A549 (cell line): ENCODE data around the gene SLX9. TPM values are rescaled to one million over a fixed set of nuclear protein-coding genes. Genes with fewer than 3 reads are reported as not detected.

Source experiments
- ATAC-seq, 2 experiments: fragments of 200-7000 bp in 1 of 2; fragments of >200 bp in 1 of 2; cut with Nextera tagmentation in 1 of 2; cut with Tn5 transposase in 1 of 2; 3 replicates each; pipeline versions ENCODE4 v1.8.0 to v1.9.1; 2018 to 2020; ENCODE audit warnings: mild to moderate bottlenecking in 1 of 2, moderate library complexity in 1 of 2
- CTCF ChIA-PET: fragments of 300-600 bp; sonication (Branson Sonifier 250); formaldehyde crosslinking; extraction: SDS; loops from one replicate; lab custom pipeline; 2021; ENCODE audit warnings: antibody characterized with exemption, inconsistent platforms; lab: Yijun Ruan, JAX
- POLR2A ChIA-PET: fragments of 350-600 bp; formaldehyde crosslinking; extraction: SDS; loops from one replicate; lab custom pipeline; 2021; ENCODE audit warnings: antibody characterized with exemption, inconsistent platforms; lab: Yijun Ruan, JAX
- DNase-seq, 2 experiments: peaks; one replicate each; pipeline versions ENCODE4 v3.0.0 to v3.0.0-alpha.2; 2011 to 2016; ENCODE audit warnings: low read depth in 1 of 2, low spot score in 1 of 2
- FAIRE-seq: peaks from 2 replicates; lab custom pipeline; 2011; peaks lifted over from hg19 to GRCh38; lab: Jason Lieb, UNC
- H3K27ac ChIP-seq, 2 experiments: fragments of >200 bp; sonication (Bioruptor Twin); formaldehyde crosslinking; 3 replicates each; pipeline ENCODE4 v1.5.1; 2016 to 2017
- H3K4me1 ChIP-seq: fragments of >200 bp; sonication (Bioruptor Twin); formaldehyde crosslinking; 3 replicates; pipeline ENCODE4 v1.6.1; 2016
- H3K4me2 ChIP-seq: fragments of >200 bp; sonication (Bioruptor Twin); formaldehyde crosslinking; 3 replicates; pipeline ENCODE4 v1.6.1; 2016
- H3K4me3 ChIP-seq: fragments of >200 bp; sonication (Bioruptor Twin); formaldehyde crosslinking; 3 replicates; pipeline ENCODE4 v1.5.1; 2016
- H3K9me3 ChIP-seq: fragments of >200 bp; sonication (Bioruptor Twin); formaldehyde crosslinking; 3 replicates; pipeline ENCODE4 v1.6.1; 2016
- CBX8 ChIP-seq: fragments of 200-600 bp; sonication (generic); IDR thresholded peaks from 2 replicates; pipeline ENCODE4 v1.6.1; 2016
- CEBPB ChIP-seq, 2 experiments: fragments of >200 bp in 1 of 2; sonication (Bioruptor Twin) in 1 of 2; formaldehyde crosslinking in 1 of 2; IDR thresholded peaks; 2 replicates each; pipeline ENCODE4 v1.6.1; 2012 to 2016
- ELK1 ChIP-seq: fragments of 150-350 bp; IDR thresholded peaks from 2 replicates; pipeline ENCODE4 v1.6.1; 2014; ENCODE audit warnings: low read depth, mild to moderate bottlenecking, low read length
- EP300 ChIP-seq, 2 experiments: fragments of >200 bp; sonication (Bioruptor Twin); formaldehyde crosslinking; IDR thresholded peaks; 2 replicates in 1 of 2; 3 replicates in 1 of 2; pipeline ENCODE4 v1.6.1; 2016 to 2017
- FOSB ChIP-seq: fragments of 250-450 bp; sonication (Bioruptor Pico); IDR thresholded peaks from 2 replicates; pipeline ENCODE4 v1.5.0; 2020; ENCODE audit warnings: mild to moderate bottlenecking, moderate library complexity
- FOSL2 ChIP-seq, 2 experiments: fragments of 450-650 bp in 1 of 2; fragments of >200 bp in 1 of 2; sonication (Bioruptor Twin) in 1 of 2; formaldehyde crosslinking; IDR thresholded peaks; 2 replicates each; pipeline versions ENCODE4 v1.5.0 to v1.6.1; 2016 to 2020; ENCODE audit warnings: mild to moderate bottlenecking in 1 of 2, moderate library complexity in 1 of 2
- HMGXB4 ChIP-seq: fragments of 250-450 bp; sonication (Bioruptor Pico); IDR thresholded peaks from 2 replicates; pipeline ENCODE4 v1.5.0; 2021; ENCODE audit warnings: mild to moderate bottlenecking, moderate library complexity, borderline replicate concordance
- HOXB5 ChIP-seq: fragments of 250-450 bp; sonication (Bioruptor Pico); IDR thresholded peaks from 2 replicates; pipeline ENCODE4 v1.5.0; 2020; ENCODE audit warnings: mild to moderate bottlenecking, moderate library complexity
- KDM1A ChIP-seq: fragments of 200-600 bp; sonication (generic); IDR thresholded peaks from 2 replicates; pipeline ENCODE4 v1.6.1; 2016; ENCODE audit warnings: low read depth, mild to moderate bottlenecking
- MAZ ChIP-seq: fragments of 150-350 bp; IDR thresholded peaks from 2 replicates; pipeline ENCODE4 v1.6.1; 2014; ENCODE audit warnings: antibody characterized with exemption, low read depth, low read length, borderline replicate concordance
- MYC ChIP-seq: IDR thresholded peaks from 2 replicates; pipeline ENCODE4 v1.6.1; 2012; ENCODE audit warnings: mild to moderate bottlenecking, inconsistent platforms, low read length, improper control_type of control experiment, borderline replicate concordance
- PHF8 ChIP-seq: fragments of 200-600 bp; sonication (generic); IDR thresholded peaks from 2 replicates; pipeline ENCODE4 v1.6.1; 2016; ENCODE audit warnings: low read depth, mild to moderate bottlenecking, antibody characterized with exemption, moderate library complexity, borderline replicate concordance
- REST ChIP-seq: fragments of 200-600 bp; sonication (generic); IDR thresholded peaks from 2 replicates; pipeline ENCODE4 v1.6.1; 2016; ENCODE audit warnings: antibody characterized with exemption, mild to moderate bottlenecking, moderate library complexity
- SREBF2 ChIP-seq: fragments of 450-650 bp; IDR thresholded peaks from 2 replicates; pipeline ENCODE4 v1.6.1; 2014; ENCODE audit warnings: mild to moderate bottlenecking, moderate library complexity
- WGBS: methylation state at CpG from one replicate; pipeline ENCODE4 v1.1.6; 2017; ENCODE audit errors: missing lambda C conversion rate; 5-methylcytosine and 5-hydroxymethylcytosine counted together
- polyA plus RNA-seq, 4 experiments: library from polyadenylated mRNA; depleted of rRNA in 3 of 4; stranded (reverse); fragments of >200 nt; fragmentation: RNase III in 1 of 4; extraction: RNeasy Plus Mini Kit Qiagen cat#74134 plus additional on column Dnase treatment in 1 of 4; gene quantifications; 2 replicates in 3 of 4; 3 replicates in 1 of 4; pipeline ENCODE4 v1.2.3, GENCODE V29; 2011 to 2017

The SLX9 gene
- polyA plus RNA-seq, 2 of the 4 experiments (the other 2 are of a cell fraction), result 26.9 to 40.6 TPM

- no peak for DNase-seq
- POLR2A ChIA-PET, result no interaction called here
- Histone ChIP-seq H3K9me3 (no peaks in the 10 kb centered on the region), H3K4me2 (no peak overlapping the region)
- 78% methylated on average over 10 of the region's 10 CpGs for WGBS
- no peak for TF ChIP-seq FOSL2 (IDR thresholded peaks at IDR 0.05)
- TF ChIP-seq FOSL2 (CRISPR knock-in tag; IDR thresholded peaks at IDR 0.05), result no peak
- no peak for TF ChIP-seq ELK1
- no peak for TF ChIP-seq MYC
- no peak for TF ChIP-seq CBX8
- no peak for TF ChIP-seq KDM1A
- TF ChIP-seq, all 56 proteins: peak for 0
- no peak overlapping the region for H3K27ac ChIP-seq
- no peak overlapping the region for H3K4me3 ChIP-seq
- ATAC-seq (no peak), FAIRE-seq (no peak)
- H3K4me1 ChIP-seq, result peaks cover 29% of the 10 kb centered on the region
- CTCF ChIA-PET, result no interaction called here
Measured at GRCh38 chr21:44923480-44924084, 16.2 kb upstream of the SLX9 start.

- Histone ChIP-seq H3K4me2 (no peak overlapping the region), H3K27ac (peak overlapping the region; percentile 26 to 98; a peak in 4 of 6 replicates), H3K4me3 (no peak overlapping the region), H3K9me3 (no peaks in the 10 kb centered on the region), H3K4me1 (peaks cover 35% of the 10 kb centered on the region)
- CTCF ChIA-PET, result no interaction called here
- 79% methylated on average over 10 of the region's 10 CpGs for WGBS
- ATAC-seq (no peak), DNase-seq (no peak), FAIRE-seq (no peak)
- POLR2A ChIA-PET, result no interaction called here
- no peak for TF ChIP-seq PHF8
- no peak for TF ChIP-seq REST
- TF ChIP-seq HMGXB4 (CRISPR knock-in tag), result no peak
- TF ChIP-seq SREBF2, result no peak
- TF ChIP-seq HOXB5 (CRISPR knock-in tag), result no peak
- TF ChIP-seq EP300 (IDR thresholded peaks at IDR 0.05), result no peak
- no peak for TF ChIP-seq FOSB (CRISPR knock-in tag)
- no peak for TF ChIP-seq ELK1
- no peak for TF ChIP-seq MAZ
- TF ChIP-seq CEBPB (IDR thresholded peaks at IDR 0.05), result no peak
Measured at GRCh38 chr21:44924606-44925377, 15.0 kb upstream of the SLX9 start.
